ENCODE measurements around the gene ADAMTSL1. TPM values are rescaled to one million over a fixed set of nuclear protein-coding genes. Genes with fewer than 3 reads are reported as not detected.

Gene ADAMTSL1
- total RNA-seq, 4 donors from 2014 or later, result 2.8 to 26.4 (median 9.4) TPM

GRCh38 chr9:18896004-18896403 lies 422.1 kb downstream of the ADAMTSL1 start:
- Histone ChIP-seq H3K27ac (no peak overlapping the region), H3K4me1 (no peaks in the 10 kb centered on the region), H3K36me3 (no peaks in the 10 kb centered on the region), H3K4me3 (no peak overlapping the region), H3K9me3 (peaks cover 0 to 7% (median 0%) of the 10 kb centered on the region in 4 donors), H3K27me3 (no peaks in the 10 kb centered on the region)
- DNase-seq, result no peak
- TF ChIP-seq CTCF (IDR thresholded peaks at IDR 0.05) (no peak), POLR2A (IDR thresholded peaks at IDR 0.05) (no peak)

- H3K4me1 ChIP-seq, result no peaks in the 10 kb centered on the region
- H3K9me3 ChIP-seq, result peaks cover 0 to 7% (median 0%) of the 10 kb centered on the region in 4 donors
- no peak for DNase-seq
- no peaks in the 10 kb centered on the region for H3K36me3 ChIP-seq
- no peak for TF ChIP-seq CTCF (IDR thresholded peaks at IDR 0.05)
- no peak for TF ChIP-seq POLR2A (IDR thresholded peaks at IDR 0.05)
- H3K27ac ChIP-seq, result no peak overlapping the region
- H3K4me3 ChIP-seq, result no peak overlapping the region
- H3K27me3 ChIP-seq, result no peaks in the 10 kb centered on the region
These were observed 422.7 kb downstream of the ADAMTSL1 start for GRCh38 chr9:18896531-18897179.

GRCh38 chr9:18903450-18903849 lies 429.5 kb downstream of the ADAMTSL1 start:
- TF ChIP-seq POLR2A (IDR thresholded peaks at IDR 0.05), result no peak
- no peak for TF ChIP-seq CTCF (IDR thresholded peaks at IDR 0.05)
- DNase-seq, result no peak
- no peaks in the 10 kb centered on the region for H3K9me3 ChIP-seq
- H3K4me3 ChIP-seq, result no peak overlapping the region
- H3K4me1 ChIP-seq, result no peaks in the 10 kb centered on the region
- H3K36me3 ChIP-seq, result no peaks in the 10 kb centered on the region
- no peak overlapping the region for H3K27ac ChIP-seq
- H3K27me3 ChIP-seq, result no peaks in the 10 kb centered on the region

GRCh38 chr9:18905028-18905882 lies 431.3 kb downstream of the ADAMTSL1 start:
- no peaks in the 10 kb centered on the region for H3K4me1 ChIP-seq
- no peaks in the 10 kb centered on the region for H3K27me3 ChIP-seq
- no peak for DNase-seq
- H3K9me3 ChIP-seq, result no peaks in the 10 kb centered on the region
- no peak overlapping the region for H3K4me3 ChIP-seq
- no peaks in the 10 kb centered on the region for H3K36me3 ChIP-seq
- TF ChIP-seq POLR2A (IDR thresholded peaks at IDR 0.05) (no peak), CTCF (IDR thresholded peaks at IDR 0.05) (no peak)
- no peak overlapping the region for H3K27ac ChIP-seq

- Histone ChIP-seq H3K4me3 (no peak overlapping the region), H3K27ac (no peak overlapping the region), H3K4me1 (no peaks in the 10 kb centered on the region), H3K9me3 (no peaks in the 10 kb centered on the region), H3K27me3 (no peaks in the 10 kb centered on the region), H3K36me3 (no peaks in the 10 kb centered on the region)
- TF ChIP-seq CTCF (IDR thresholded peaks at IDR 0.05) (no peak), POLR2A (IDR thresholded peaks at IDR 0.05) (no peak)
- DNase-seq, result no peak
These were observed 432.1 kb downstream of the ADAMTSL1 start for GRCh38 chr9:18905883-18906629.
